Measurements from ENCODE around the gene LRRC4.

DNA sequence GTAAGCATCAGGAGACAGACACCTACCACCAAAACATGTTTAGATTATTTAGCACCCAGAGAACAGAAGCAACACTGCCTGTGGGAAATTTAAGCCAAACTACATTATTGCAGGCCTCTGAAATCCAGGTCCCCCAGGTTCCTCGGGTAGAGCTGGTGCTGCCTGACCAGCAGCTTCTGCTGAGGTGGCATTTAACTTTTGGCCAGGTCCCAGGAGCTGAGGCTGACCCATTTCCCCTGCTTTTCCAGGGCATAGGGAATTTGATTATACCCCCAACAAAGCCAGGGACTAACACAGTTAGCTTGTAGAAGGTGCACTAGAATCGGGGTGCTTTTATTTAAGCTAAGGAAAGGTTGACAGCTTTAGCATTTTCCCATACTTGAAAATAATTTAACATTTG is 4.7 kb downstream of the LRRC4 start:
- TF ChIP-seq POLR2AphosphoS5 (IDR thresholded peaks at IDR 0.05; ENCODE audit: borderline replicate concordance, low read depth, low read length) (no peak), EZH2 (IDR thresholded peaks at IDR 0.05) (no peak), FOXP2 (optimal IDR thresholded peaks at IDR 0.05; ENCODE audit: control extremely low read depth, extremely low read length, insufficient read depth) (no peak)

All from SK-N-MC (cell line).